Measurements from ENCODE around the gene TLL1.

Gene TLL1

DNA sequence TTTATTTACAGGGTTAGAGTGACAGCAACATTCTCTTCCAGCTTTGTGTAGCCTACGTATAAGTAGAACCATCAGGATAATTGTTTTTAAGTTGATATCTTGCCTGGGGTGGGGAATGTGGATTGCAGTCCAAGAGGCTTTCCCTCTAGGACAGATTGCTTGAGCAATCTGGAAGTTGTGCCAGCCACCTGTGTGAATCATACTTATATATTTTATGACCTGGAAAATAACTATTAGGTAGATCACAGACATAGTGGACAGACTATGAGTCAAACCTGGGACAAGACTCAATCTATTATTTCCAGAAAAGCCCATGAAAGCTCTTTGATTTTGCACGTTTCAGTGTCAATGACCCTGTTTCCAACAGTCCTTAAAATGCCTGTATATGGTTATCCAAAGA is 98.9 kb downstream of the TLL1 start:
- DNase-seq (ENCODE audit: low read depth) = no peak

DNA sequence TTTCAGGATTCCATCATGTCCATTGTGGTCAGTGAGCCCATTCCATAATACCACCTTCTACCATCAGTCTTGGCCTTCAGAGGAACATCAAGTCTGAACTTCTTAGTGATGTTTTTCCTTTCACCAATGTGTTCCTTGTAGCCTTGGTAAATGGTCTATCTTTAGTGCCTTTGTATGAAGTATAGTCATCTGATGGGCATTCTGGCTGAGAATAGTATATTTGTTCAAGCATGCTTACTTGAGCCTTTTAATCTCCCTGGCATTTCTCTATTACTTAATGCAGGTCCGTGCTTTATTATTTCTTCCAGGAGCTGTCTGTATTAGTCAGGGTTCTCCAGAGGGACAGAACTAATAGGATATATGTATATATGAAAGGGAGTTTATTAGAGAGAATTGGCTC is 99.7 kb downstream of the TLL1 start:
- no peak for DNase-seq (ENCODE audit: low read depth)

DNA sequence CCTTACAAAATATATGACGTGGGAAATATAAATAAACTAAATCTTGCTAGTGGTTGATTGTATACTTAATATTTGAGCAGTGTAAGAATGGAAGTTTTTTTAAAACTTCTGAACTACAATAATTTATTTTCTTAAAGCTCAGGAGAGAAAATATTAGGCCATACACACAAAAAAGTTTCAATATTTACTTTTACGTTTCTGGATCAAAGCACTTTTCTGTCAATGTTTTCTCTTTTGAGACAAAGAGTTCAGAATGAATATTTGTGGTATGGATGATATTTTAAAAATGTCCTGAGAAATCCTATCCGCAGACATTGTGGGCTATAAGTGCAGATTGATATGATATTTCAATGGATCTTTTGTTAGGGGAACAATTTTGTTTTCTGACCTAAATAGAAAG is 109.9 kb downstream of the TLL1 start:
- no peak for DNase-seq (ENCODE audit: low read depth)

DNA sequence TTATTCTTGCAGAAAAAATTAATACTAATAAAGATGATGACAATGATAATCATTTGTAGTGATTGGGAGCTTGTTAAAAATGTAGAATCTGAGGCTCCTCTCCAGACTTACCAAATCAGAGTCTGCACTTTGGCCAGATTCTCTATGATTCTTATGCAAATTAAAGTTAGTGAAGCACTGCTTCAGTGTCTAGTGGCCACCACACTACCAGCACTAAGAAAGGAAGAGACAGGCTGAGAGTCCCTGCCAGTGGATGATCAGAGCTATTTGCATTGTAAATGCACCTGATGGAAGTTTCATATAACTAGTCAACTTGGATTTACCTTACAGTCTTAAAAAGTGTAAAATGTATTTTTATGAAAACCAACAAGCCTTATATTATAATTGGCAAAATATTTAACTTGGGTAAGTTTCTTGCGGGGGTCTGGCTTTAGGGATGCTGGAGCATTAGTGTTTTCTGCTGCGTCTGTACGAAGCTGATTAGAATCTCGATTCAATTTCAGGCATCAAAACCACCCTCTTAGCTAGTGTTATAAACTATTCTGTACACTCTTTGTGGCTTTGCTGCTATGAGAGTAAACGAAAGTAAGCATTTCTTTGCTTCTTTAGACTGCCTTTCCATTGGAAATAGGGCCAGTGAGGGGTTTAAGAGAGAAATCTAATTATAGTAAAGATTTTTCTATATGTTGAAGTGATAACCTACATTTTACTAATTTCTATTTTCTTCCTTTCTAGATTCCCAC is 114.1 kb downstream of the TLL1 start:
- no peak for DNase-seq (ENCODE audit: low read depth)

DNA sequence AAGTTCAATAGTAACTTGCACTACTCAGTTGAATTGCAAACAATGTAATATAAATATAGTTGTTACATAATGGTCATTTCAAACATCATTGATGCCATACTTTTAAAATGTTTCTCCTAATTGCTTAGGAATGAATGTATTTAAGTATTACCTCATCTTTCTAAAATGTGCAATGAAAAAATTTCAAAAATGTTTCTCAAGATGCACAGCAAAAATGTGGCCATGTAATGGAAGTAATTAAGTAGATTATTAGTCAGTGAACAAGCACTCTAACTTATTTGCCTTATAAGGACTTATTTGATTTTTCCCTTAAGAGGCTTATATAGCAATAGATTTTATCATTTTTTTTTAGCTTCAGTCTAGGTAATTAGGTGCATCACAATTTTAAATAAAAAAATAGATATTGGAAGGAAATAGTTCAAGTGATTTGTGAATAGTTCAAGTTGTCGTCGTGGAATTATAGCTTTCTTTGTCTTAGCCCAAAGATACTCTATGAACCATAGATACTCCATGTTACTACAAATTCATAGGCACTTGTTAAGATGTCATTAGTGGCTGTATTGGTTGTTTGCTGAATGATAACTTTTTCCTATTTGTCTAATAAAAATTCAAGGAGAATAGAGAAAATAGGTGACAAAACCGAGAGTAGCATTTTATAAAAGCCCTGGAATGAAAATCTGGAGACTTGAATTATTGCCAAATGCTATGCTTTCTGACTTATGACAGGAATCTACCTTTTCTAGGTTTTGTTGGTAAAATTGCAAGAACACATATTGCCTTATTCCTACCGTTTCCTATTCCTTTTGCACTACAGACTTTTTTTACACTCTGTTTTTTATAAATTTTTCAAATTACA is 118.5 kb downstream of the TLL1 start:
- DNase-seq (ENCODE audit: low read depth) = no peak

DNA sequence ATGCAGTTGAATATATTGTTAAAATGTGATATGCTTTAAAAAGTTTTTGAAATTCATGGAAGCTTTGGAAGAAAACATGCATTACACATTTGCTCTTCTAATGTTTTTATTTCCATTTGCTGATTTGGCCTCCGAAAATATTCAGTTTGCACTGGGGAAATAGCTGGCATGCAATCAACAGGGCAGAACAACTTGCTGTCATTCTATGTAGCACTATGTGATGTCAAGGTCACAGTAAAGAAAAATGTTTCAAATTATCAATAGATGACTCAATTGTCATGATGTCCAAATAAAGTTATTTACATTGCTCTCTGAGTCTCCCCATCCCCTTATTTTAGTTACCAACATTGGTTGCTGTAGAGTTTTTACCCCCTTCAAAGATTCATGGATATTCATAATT is 119.2 kb downstream of the TLL1 start:
- no peak for DNase-seq (ENCODE audit: low read depth)

DNA sequence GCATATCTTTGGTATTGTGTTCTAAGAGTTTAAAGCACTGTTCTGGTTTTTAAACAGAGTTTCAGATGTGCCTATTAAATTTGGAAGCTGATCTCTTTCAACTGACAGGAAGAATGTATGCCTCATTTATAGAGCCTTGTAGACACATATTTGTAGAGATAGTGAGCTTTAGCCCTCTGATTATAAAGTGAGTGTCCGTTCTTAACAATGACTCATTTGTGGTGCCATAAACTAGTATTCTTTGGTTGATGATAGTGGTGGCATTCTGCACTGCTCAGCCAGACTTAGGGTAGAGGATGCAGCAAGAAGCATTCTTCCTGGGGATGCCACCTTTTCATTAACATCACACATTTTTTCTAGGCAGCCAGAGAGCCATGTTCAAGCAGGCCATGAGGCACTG is 121.7 kb downstream of the TLL1 start:
- no peak for DNase-seq (ENCODE audit: low read depth)

DNA sequence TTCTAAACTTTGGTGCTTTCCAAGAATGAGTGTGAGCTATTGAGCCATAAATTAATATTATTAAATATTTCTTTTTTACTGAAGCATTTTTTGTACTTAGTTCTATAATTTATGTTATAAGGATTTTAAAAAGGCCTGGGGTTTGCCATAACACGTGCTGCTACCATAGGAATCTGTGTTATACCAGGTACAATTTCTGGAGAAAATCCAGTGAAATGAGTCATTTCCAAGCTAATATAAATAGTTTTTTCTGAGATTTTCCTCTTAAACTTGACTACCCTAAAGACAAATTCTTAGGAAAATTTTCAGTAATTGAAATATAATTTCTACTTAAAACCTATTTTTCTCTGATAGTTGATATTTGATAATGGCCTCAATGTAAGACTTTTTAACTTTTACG is 130.8 kb downstream of the TLL1 start:
- no peak for DNase-seq (ENCODE audit: low read depth)

DNA sequence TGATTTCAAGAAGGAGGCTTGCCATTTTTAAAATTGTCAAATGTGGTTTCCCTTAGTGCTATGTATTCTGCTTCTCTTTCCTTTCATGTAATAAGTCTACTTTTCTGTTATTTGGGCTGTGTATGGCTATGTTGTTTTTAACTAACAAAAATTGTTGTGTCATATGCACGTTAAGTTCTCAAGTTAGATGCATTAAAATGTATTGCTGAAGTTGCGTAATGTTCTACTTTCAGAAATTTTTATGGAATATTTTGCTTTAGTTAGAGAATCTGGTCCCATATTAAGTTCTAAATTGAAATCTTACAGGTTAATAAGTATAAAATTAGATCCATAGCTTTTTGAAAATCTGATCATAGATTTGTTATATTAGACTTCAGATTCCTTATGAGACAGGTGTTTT is 133.2 kb downstream of the TLL1 start:
- no peak for DNase-seq (ENCODE audit: low read depth)

DNA sequence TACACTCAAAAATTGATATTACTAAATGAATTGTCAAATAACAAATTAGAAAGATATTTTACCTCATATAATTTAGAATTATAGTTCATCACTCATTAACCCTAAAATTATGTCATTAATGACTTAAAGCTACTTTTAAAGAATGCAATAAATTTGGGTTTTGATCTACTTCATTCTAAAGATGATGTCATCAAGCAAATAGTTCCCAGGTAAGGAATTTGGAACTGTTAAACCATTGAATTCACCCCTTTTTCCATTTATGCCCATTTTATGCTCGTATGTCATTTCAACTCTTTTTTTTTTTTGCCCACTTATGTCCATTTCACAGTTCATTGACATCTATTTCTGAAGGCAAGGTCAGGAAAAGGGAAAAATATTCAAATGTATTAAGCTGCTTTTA is 135.5 kb downstream of the TLL1 start:
- DNase-seq (ENCODE audit: low read depth) = no peak

DNA sequence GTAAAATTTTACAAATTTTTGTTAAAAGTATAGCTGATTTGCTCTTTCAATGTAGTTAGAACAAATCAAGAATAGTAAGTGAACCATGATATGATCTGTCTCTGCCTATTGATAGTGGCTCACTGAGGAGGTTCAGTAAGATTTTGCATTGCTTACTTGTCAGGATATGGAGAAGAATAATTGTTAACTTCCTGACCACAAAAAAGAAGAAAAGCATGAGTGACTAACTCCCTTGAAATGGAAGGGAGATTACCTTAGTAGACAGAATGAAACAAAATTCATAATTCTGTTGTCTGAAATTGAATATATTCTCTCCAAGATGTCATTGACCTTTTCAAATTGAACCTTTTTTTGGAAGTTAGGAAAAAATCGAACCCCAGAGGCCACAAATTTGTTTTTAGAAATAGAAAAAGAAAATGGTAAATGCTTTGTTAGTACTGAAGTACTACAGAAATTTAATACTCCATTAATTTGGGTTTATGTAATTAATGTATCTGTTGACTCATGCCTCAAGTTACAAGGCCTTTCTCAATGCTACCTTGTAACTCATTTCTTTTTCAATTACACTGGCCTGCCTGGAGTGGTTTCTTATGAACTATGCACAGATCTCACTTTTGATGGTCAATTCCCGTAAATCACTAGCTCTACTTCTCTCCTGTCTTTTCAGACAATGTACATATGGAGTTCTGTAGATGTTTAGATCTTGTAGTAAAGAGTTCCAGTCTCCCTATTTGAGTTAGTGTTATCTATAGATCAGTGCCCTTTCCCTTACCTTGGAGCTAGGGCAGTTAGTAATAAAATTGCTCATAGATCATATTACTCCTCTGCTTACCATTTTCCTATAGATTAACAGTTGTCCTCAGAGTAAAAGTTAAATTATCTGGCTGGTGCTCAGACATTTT is 139.3 kb downstream of the TLL1 start:
- no peak for DNase-seq (ENCODE audit: low read depth)

DNA sequence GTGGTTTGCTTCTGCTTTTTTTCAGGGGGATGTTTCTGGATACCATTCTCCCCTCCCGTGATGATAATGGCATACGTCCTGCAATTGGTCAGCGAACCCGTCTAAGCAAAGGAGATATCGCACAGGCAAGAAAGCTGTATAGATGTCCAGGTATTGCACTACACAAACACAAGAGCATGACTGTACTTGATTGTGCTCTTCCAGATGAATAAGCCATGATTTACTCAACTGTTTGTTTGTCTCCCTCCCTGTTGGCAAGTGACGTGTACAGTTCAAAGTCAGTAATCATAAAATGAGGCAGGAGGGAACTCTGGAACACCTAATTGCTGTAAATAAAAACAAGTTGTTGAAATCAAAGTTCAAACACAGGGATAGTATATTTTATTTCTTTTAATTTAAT is 141.4 kb downstream of the TLL1 start:
- DNase-seq (ENCODE audit: low read depth) = no peak

DNA sequence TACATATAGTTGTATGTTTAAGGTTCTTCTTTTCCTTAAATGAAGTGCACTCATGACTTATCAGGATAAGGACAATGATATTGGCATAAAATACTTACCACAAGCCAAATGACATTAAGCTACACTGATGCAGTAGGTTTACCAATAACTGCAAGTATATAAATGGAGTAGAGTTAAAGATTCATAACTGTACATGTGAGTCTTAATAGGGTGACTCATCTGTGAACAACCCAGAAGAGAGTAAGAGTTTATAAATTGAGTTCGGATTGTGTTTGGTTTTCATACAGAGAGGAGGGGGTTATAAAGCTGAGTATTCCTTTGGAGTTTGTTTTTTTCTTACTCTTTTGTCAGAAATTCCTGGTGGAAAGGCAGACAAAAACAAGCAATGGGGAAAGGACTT is 144.8 kb downstream of the TLL1 start:
- no peak for DNase-seq (ENCODE audit: low read depth)

DNA sequence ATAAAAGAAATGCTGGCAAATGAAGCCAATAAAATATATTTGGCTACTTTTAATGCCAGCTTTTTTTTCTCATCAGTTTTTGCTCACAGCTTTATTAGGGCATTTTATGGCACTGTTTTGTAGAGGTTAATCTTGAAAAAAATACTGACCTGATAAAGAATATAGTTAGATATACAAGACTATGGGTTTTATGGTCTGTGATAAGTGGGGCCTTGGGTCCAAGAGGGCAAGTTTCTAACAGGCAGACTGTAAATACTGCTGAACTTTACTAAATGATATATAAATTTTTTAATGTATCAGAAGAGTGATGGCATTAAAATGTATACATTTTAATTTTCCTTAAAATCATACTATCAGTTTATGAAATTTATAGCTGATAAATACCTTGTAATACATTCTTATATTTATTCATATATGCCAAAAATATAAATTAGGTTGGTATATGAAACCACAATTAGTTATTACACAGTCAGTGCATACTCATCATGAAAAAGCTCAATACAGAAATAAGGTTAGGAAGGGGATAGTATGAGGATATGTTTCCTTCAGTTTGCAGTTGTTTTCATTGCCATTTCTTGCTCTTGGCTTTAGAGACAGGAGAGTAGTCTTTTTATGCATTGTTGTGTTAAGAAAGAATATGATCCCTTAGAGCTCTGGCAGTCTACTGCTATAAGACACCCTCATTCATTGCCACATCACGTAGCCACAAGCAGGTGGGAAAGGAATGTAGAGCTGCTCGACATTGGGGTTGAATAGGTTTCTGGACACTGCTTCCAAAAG is 146.6 kb downstream of the TLL1 start:
- no peak for DNase-seq (ENCODE audit: low read depth)

DNA sequence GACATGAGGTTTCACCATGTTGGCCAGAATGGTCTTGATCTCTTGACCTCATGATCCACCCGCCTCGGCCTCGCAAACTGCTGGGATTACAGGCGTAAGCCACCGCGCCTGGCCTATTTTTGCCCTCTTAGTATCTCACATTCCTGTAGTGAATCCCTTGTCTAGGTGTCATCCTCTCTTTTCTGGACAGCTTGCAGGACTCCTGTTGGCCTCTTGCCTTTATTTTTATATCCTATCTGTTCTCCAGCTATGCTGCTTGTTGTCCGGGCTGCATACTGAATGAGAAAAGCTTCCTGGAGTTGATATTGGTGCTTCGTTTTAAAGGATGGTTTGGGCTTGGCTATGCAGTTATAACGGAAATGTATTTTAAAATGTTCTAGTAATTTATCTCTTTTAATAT is 148.6 kb downstream of the TLL1 start:
- no peak for DNase-seq (ENCODE audit: low read depth)

DNA sequence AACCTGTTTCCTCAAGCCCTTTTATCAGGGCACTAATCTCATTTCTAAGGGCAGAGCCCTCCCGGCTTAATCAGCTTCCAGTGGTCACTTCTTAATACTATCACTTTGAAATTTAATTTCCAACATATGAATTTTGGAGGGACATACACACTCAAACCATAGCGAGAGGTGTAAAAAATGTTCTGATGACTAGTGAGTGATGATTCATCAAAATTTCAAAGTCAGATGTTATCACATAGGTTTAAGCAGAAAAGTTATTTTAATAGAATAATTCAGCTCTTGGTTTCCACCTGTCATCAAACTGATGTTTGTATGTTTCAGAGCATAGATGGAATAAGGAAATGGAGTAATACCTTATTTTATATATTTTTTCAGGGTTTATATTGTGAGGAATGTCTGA is 161.9 kb downstream of the TLL1 start:
- DNase-seq (ENCODE audit: low read depth) = no peak

DNA sequence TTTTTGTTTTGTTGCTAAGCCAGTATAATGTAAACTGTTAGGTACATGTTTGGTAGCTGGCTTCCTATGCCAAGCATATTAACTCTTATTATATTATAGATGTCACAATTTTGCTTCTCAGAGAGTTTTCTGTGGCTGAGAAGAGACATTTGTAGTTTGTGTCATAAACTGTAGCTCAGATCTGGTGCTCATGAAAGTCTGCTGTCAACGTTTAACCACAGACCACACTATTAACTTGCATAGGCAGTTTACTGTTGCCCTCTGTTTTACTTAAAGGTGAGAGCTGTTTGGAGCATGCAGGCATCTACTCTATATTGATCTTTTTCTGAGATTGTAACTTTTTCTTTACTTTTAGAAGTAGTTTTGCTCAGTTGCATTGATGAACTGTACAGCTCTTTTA is 166.8 kb downstream of the TLL1 start:
- DNase-seq (ENCODE audit: low read depth) = no peak

DNA sequence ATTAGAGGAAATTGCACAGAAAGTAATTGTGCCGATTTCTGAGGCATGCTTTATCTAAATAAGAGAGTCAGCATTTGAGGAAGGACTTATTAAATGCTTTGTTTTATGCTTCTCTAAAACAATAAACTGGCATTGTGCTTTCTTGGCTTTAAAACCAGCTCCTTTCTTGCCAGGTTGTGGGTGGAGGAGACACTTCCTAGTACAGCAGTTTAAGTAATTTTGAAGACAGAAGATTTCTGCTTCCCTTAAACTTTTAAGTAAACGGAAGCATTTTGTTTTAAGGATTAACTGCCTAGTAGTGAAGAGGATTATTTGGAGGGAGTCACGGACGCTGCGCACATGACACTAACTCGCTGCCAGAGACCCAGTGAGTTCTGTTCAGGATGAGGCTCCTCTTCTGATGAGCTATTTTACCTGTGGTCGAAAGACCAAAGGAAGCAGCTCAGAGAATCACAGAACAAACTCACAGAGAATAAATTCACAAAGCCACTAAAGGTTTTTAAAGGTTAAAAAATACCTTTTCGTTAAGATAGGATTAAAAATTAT is 169.5 kb downstream of the TLL1 start:
- DNase-seq (ENCODE audit: low read depth) = no peak

DNA sequence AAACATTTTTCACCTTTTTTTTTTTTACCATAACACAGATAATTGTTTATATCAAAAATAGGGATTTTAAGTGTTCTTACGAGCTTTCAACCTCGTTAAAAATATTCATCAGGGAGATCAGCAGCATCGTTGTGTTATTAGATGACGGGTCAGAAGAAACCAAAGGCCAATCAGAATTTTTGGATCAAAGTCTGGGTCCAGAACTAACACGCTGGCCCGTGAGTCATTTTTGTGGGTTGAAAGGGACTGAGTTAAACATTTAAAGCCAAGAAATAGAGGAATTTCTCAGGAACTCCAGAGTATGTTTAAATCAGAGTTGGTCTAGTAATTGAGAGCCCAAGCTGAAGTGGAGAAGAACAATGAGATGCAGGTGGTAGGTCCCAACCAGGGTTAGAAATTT is 170.8 kb downstream of the TLL1 start:
- no peak for DNase-seq (ENCODE audit: low read depth)

DNA sequence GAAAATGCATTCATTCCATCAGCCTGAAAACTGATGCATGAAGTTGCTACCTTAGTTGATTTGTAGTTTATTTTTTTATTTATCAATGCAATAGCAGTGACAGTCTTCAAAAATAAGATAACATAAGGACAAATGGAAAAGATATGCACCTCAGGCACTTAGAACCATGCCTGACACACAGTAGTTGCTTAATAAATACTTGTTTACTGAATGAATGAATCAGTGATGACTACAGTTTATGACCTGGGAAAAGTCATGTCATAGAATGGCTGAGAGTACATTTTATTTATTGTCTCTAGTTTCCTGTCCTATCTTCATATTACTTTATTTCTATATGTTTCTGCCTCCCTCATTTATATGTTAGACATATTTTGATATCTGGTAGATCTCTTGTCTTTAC is 171.8 kb downstream of the TLL1 start:
- DNase-seq (ENCODE audit: low read depth) = no peak

DNA sequence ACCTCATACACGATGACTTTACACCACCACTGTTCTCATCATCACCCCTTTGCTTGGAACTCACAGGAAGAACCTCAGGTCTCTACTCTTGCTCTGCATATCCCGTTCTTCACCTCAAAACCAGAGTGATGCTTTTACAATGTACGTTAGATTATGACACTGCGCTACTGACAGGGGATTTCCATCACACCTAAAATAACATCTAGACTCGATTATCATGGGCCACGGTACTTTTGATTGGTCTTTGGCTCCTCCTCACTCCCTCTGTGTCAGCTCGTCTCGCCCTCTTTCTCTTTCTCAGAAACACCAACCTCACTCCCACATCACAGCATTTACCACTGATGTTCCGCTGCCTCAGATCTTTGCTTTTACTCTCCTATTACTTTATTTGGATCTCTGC is 172.4 kb downstream of the TLL1 start:
- no peak for DNase-seq (ENCODE audit: low read depth)

DNA sequence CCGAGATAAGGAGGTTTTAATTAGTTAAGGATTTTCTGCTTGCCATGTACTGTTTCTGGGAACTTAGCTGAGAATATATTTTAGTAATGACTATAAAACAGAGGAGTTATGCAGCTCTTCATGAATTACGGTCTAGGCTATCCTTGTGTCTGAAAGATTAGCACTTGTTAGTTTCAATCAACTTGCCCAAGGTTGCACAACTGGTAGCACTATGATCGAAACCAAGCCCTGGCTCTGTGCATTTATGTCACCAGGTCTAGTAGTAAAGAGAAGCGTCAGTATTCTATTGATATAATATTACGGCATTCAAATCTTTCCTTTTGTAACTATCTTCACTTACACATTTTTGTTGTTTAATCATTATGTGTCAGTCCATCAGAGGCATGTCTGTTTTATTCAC is 176.0 kb downstream of the TLL1 start:
- DNase-seq (ENCODE audit: low read depth) = no peak

Measured in stimulated activated CD8-positive, alpha-beta memory T cell treated with anti-CD3 and anti-CD28 coated beads, Interleukin-12 subunit alpha, Interleukin-12 subunit beta, amount 100 ng/mL, for 4 hours (primary cell).